Measurements from ENCODE around the gene PPP1R27.

DNA sequence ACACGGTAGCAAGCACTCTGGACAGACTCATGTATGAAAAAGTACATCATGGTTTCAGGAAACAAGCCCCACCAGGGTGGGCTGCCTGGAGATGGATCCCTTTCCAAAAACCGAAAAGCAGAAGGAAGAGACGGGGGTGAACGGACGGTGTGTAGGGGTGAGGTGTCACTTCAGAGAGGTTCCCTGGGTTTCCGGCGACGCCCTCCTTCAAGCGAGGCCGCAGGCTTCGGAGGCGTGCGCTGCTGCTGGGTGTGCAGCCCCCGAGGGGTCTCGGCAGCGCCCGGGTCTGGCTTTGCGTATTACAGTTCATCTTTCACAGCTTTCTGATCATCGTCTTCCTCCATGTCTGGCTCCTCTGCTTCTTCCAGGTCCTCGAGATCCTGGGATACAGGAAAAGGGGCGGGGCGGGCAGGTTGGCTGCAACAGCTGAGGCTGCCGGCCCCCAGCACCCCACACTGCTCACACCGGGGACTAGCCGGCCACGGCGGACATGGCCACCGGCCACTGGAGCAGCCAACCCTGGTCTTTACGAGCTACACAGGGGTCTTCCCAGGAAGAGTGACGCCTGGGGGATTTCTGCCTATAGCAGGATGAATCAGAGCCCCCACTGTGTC lies 9.0 kb upstream of the PPP1R27 start:
- TF ChIP-seq, protein P1, sequence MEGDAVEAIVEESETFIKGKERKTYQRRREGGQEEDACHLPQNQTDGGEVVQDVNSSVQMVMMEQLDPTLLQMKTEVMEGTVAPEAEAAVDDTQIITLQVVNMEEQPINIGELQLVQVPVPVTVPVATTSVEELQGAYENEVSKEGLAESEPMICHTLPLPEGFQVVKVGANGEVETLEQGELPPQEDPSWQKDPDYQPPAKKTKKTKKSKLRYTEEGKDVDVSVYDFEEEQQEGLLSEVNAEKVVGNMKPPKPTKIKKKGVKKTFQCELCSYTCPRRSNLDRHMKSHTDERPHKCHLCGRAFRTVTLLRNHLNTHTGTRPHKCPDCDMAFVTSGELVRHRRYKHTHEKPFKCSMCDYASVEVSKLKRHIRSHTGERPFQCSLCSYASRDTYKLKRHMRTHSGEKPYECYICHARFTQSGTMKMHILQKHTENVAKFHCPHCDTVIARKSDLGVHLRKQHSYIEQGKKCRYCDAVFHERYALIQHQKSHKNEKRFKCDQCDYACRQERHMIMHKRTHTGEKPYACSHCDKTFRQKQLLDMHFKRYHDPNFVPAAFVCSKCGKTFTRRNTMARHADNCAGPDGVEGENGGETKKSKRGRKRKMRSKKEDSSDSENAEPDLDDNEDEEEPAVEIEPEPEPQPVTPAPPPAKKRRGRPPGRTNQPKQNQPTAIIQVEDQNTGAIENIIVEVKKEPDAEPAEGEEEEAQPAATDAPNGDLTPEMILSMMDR (IDR thresholded peaks at IDR 0.05): no peak
- no peak for TF ChIP-seq ZNF302 (CRISPR knock-in tag; IDR thresholded peaks at IDR 0.05)
- TF ChIP-seq, protein P2, sequence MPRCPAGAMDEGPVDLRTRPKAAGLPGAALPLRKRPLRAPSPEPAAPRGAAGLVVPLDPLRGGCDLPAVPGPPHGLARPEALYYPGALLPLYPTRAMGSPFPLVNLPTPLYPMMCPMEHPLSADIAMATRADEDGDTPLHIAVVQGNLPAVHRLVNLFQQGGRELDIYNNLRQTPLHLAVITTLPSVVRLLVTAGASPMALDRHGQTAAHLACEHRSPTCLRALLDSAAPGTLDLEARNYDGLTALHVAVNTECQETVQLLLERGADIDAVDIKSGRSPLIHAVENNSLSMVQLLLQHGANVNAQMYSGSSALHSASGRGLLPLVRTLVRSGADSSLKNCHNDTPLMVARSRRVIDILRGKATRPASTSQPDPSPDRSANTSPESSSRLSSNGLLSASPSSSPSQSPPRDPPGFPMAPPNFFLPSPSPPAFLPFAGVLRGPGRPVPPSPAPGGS (IDR thresholded peaks at IDR 0.05): no peak
- no peak for TF ChIP-seq CEBPB (IDR thresholded peaks at IDR 0.05)
- TF ChIP-seq EP300 (IDR thresholded peaks at IDR 0.05): no peak
- no peak for TF ChIP-seq NR3C1 (IDR thresholded peaks at IDR 0.05)
- TF ChIP-seq BHLHE40 (IDR thresholded peaks at IDR 0.05; ENCODE audit: low read depth, low read length): no peak
- TF ChIP-seq NFE2L2 (conservative IDR thresholded peaks at IDR 0.05; ENCODE audit: low read length): no peak
- no peak for TF ChIP-seq RNF2 (IDR thresholded peaks at IDR 0.05; ENCODE audit: borderline replicate concordance, low read depth)
- TF ChIP-seq KDM5A (IDR thresholded peaks at IDR 0.05): no peak
- no peak for TF ChIP-seq RAD21 (conservative IDR thresholded peaks at IDR 0.05 in 1 of 2, IDR thresholded peaks at IDR 0.05 in 1 of 2)
- TF ChIP-seq SMC3 (IDR thresholded peaks at IDR 0.05): no peak
- TF ChIP-seq KDM1A (IDR thresholded peaks at IDR 0.05; ENCODE audit: low read depth): no peak
- no peak for TF ChIP-seq HOXA7 (CRISPR knock-in tag; IDR thresholded peaks at IDR 0.05)

Measured in A549 (cell line).